Activated naive CD4-positive, alpha-beta T cell treated with anti-CD3 and anti-CD28 coated beads, Interleukin-2, amount 10 ng/mL, durations not matched to agents 7 days and 5 days (primary cell): Measurements from ENCODE around the gene PIGW.
A peak's percentile ranks its signal among the peaks of the same experiment; 100 is the strongest.

Experiments
- CTCF ChIA-PET: fragments of 350-600 bp; sonication (Branson Sonifier 250); formaldehyde crosslinking; loops from one replicate; lab custom pipeline; 2021; ENCODE audit warnings: antibody characterized with exemption; lab: Charles Lee
- DNase-seq: peaks from one replicate; pipeline ENCODE4 v3.0.0-alpha.2; 2020
- H3K27ac Mint-ChIP-seq: one replicate; pipeline ENCODE4 v1.8.0; 2021; ENCODE audit warnings: mild to moderate bottlenecking, moderate library complexity, mixed read lengths
- H3K27me3 Mint-ChIP-seq: one replicate; pipeline ENCODE4 v1.8.0; 2021; ENCODE audit warnings: mild to moderate bottlenecking, mixed read lengths
- H3K36me3 Mint-ChIP-seq: one replicate; pipeline ENCODE4 v1.8.0; 2021; ENCODE audit warnings: mixed read lengths
- H3K4me1 Mint-ChIP-seq: one replicate; pipeline ENCODE4 v1.8.0; 2021; ENCODE audit warnings: mixed read lengths
- H3K4me3 Mint-ChIP-seq: one replicate; pipeline ENCODE4 v1.8.0; 2021; ENCODE audit warnings: mild to moderate bottlenecking, moderate library complexity, mixed read lengths
- H3K9me3 Mint-ChIP-seq: one replicate; pipeline ENCODE4 v1.8.0; 2021; ENCODE audit warnings: mixed read lengths

Gene PIGW, protein sequence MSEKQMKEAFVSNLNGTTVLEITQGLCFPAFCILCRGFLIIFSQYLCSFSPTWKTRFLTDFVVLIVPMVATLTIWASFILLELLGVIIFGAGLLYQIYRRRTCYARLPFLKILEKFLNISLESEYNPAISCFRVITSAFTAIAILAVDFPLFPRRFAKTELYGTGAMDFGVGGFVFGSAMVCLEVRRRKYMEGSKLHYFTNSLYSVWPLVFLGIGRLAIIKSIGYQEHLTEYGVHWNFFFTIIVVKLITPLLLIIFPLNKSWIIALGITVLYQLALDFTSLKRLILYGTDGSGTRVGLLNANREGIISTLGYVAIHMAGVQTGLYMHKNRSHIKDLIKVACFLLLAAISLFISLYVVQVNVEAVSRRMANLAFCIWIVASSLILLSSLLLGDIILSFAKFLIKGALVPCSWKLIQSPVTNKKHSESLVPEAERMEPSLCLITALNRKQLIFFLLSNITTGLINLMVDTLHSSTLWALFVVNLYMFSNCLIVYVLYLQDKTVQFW

DNA sequence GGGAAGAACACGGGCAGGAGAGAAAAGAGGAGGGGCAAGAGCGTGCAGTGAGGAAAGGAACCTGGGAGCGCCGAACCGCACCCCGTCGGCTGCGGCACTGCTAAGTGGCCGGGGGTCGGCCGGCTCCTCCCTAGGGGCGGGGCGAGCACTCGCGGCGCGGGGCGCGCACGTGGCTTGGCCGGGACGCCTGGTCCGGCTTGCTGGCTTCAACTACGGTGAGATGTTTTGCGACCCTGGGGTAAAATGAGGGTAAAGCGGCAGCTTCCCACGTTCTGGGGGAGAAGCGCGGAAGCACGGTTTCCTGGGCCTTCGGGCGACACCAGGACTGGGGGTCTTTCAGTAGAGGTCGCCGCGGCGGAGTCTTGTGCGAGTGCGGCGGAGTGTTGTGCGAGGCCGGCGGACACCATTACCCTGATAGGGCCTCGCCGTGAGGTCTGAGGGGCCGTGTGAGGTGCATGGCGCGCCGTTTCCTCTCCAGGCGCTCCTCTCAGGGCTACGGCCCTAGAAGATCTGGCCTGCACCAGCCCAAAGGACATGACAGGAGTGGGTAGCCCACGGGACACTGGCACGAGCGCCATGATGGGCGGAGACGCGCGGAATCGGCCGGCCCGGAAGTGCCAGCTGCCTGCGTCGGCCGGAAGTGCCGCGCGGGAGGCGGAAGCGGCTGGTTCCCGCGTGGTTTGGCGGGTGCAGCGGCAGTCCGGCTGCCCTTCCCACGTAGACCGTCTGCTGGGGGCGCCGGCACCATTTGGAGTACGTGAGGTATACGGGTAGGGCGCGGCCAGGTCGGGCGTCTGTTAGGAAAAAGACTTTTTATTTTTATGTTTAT lies at the start of gene PIGW, which contains the start of gene MYO19:
Gene PIGW (plus strand): TSS at position 148 of the 829 bp plus-strand sequence. CDS start 2,115 bp downstream, outside the sequence.
Gene MYO19 (minus strand): TSS at position 29 of the 829 bp plus-strand sequence. CDS start 2,330 bp downstream, outside the sequence.
- Mint-ChIP-seq H3K4me1 (peaks cover 41% of the 10 kb centered on the region), H3K36me3 (peaks cover 35% of the 10 kb centered on the region), H3K9me3 (no peaks in the 10 kb centered on the region), H3K4me3 (peak within 1 kb of the TSS; percentile 97), H3K27me3 (no peaks in the 10 kb centered on the region), H3K27ac (peak within 1 kb of the TSS; percentile 98)
- CTCF ChIA-PET = interaction anchor here (0.8 to 1.7 kb wide), 3 partner anchors 9 to 17 kb away, joined by 3 to 5 read pairs (median 3); no protein-coding TSS in a partner anchor
- peak; percentile 91 for DNase-seq

GRCh38 chr17:36485027-36485426 lies 49.8 kb upstream of the PIGW start:
- CTCF ChIA-PET = interaction anchor here (1.0 kb wide), 1 partner anchor 516 kb away, joined by 3 read pairs; no protein-coding TSS in a partner anchor
- Mint-ChIP-seq H3K4me3 (peak overlapping the region; percentile 97), H3K4me1 (peaks cover 54% of the 10 kb centered on the region), H3K36me3 (peaks cover 11% of the 10 kb centered on the region), H3K27ac (no peak overlapping the region), H3K9me3 (no peaks in the 10 kb centered on the region), H3K27me3 (peaks cover 28% of the 10 kb centered on the region)
- no peak for DNase-seq

DNA sequence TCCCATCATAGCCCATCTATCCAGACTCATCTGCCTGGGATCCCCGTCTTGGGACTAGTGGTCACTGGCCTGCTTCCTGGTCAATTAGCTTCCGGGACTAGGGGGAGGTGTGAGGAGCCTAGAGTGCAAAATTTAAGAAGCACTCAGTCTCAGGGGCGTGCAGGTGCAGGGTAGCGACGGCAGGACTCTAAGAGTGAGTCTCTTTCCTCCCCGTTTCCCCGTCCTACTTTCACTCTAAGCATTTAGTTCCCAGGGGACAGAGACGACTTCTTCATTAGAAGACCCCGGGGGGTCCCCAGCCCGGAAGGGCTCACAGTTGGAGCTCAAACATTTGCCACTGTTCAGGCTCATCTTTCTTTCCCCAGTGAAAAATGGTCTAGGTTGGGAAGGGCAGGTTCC lies 49.0 kb upstream of the PIGW start:
- no peaks in the 10 kb centered on the region for H3K9me3 Mint-ChIP-seq
- H3K4me3 Mint-ChIP-seq = peak overlapping the region; percentile 97
- H3K4me1 Mint-ChIP-seq = peaks cover 58% of the 10 kb centered on the region
- peak overlapping the region; percentile 99 for H3K27ac Mint-ChIP-seq
- H3K27me3 Mint-ChIP-seq = peaks cover 25% of the 10 kb centered on the region
- CTCF ChIA-PET = interaction anchor here (0.5 to 1.0 kb wide), 2 partner anchors 517 to 1340 kb away, joined by 3 read pairs; no protein-coding TSS in a partner anchor
- peaks cover 15% of the 10 kb centered on the region for H3K36me3 Mint-ChIP-seq
- no peak for DNase-seq

DNA sequence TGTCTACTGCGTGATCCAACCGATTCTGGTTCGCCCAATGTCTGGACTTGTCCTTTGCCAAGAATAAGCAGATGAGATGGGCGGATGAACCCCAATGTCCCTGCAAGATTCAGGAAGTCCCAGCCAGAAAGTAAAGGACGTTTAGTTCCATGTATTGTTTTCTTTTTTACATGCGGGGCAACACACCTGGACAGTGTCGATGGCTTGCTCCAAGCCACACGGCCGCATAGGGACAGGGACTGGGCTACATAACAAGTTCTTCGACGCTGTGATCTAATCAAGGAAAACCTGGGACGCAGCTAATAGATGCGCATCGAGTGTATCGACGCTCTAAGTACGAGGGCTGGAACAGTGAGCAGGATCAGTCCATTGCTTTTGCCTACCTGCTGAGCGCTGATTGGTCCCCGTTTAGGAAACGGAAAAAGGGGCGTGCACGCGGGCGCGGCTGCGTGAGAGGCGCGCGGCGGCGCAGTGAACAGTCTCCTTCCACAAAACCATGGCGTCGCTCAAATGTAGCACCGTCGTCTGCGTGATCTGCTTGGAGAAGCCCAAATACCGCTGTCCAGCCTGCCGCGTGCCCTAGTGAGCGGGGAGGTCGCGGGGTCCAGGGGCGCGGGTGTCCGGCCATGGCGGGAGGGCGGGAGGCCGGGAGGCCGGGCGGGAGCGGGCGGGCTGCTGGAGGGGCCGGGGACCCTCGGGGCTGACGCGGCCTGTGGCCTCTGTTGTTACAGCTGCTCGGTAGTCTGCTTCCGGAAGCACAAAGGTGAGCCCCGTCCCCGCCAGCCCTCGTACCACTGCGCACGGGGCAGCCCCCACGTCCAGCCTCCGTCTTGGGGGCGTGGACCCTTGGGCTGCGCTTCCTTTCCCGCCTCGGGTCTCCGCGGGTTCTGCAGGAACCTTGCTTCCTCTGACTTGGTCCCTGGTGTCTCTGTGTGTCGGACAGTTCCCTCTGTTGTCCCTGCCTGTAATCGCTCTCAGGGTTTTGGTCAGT lies 48.3 kb upstream of the PIGW start, which contains the start of gene ZNHIT3:
Gene ZNHIT3 (plus strand): TSS at position 478 of the 991 bp plus-strand sequence. CDS start 19 bp downstream, at position 497.
- peaks cover 17% of the 10 kb centered on the region for H3K36me3 Mint-ChIP-seq
- CTCF ChIA-PET = interaction anchor here (0.5 kb wide), 1 partner anchor 1341 kb away, joined by 3 read pairs; no protein-coding TSS in a partner anchor
- peak; percentile 95 for DNase-seq
- peaks cover 20% of the 10 kb centered on the region for H3K27me3 Mint-ChIP-seq
- no peaks in the 10 kb centered on the region for H3K9me3 Mint-ChIP-seq
- peaks cover 58% of the 10 kb centered on the region for H3K4me1 Mint-ChIP-seq
- H3K4me3 Mint-ChIP-seq = peak within 1 kb of the TSS; percentile 97
- peak within 1 kb of the TSS; percentile 99 for H3K27ac Mint-ChIP-seq

GRCh38 chr17:36493956-36494355 lies 40.8 kb upstream of the PIGW start:
- CTCF ChIA-PET = no interaction called here
- H3K36me3 Mint-ChIP-seq = peaks cover 48% of the 10 kb centered on the region
- no peak overlapping the region for H3K27ac Mint-ChIP-seq
- no peaks in the 10 kb centered on the region for H3K27me3 Mint-ChIP-seq
- no peaks in the 10 kb centered on the region for H3K9me3 Mint-ChIP-seq
- no peak for DNase-seq
- no peak overlapping the region for H3K4me3 Mint-ChIP-seq
- peaks cover 13% of the 10 kb centered on the region for H3K4me1 Mint-ChIP-seq

DNA sequence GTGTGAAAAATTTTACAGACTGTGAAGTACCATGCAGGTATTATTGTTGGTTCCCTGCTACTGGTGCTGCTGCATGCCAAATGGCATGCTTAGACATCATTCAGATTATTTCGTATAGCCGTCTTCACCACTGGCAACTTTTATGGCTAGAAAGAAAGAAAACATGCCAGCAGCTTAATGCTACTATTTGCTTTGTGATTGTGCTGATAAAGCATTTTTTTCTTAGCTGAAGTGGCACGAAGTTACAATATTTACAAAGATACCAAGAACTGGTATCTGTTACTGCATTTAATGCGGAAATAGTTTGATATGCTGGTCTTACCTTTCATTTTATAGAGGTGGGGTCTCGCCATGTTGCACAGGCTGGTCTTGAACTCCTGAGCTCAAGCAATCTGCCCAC lies 40.1 kb upstream of the PIGW start:
- DNase-seq = no peak
- peaks cover 8% of the 10 kb centered on the region for H3K4me1 Mint-ChIP-seq
- CTCF ChIA-PET = interaction anchor here (0.9 to 1.2 kb wide), 2 partner anchors 12 to 15 kb away, joined by 3 to 4 read pairs; no protein-coding TSS in a partner anchor
- peaks cover 48% of the 10 kb centered on the region for H3K36me3 Mint-ChIP-seq
- no peaks in the 10 kb centered on the region for H3K27me3 Mint-ChIP-seq
- H3K27ac Mint-ChIP-seq = no peak overlapping the region
- H3K9me3 Mint-ChIP-seq = no peaks in the 10 kb centered on the region
- H3K4me3 Mint-ChIP-seq = no peak overlapping the region

DNA sequence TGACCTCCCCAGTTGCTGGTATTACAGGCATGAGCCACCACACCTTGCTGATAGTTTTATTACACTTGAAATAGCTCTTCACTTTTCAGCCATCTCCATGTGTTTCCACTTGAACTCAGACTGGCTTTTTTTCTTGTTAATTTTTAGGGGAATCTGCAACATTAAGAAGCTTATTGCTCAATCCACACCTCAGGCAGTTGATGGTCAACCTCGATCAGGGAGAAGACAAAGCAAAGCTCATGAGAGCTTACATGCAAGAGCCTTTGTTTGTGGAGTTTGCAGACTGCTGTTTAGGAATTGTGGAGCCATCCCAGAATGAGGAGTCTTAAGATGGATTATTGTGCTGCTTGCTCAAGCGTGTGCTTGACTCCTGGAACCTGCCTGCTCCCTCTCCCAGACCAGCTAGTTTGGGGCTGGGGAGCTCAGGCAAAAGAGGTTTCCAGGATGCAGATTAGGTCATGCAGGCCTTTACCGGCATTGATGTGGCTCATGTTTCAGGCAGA lies 39.7 kb upstream of the PIGW start:
- DNase-seq = no peak
- Mint-ChIP-seq H3K9me3 (no peaks in the 10 kb centered on the region), H3K27ac (no peak overlapping the region), H3K36me3 (peaks cover 44% of the 10 kb centered on the region), H3K4me3 (no peak overlapping the region), H3K4me1 (peaks cover 5% of the 10 kb centered on the region), H3K27me3 (no peaks in the 10 kb centered on the region)
- CTCF ChIA-PET = interaction anchor here (0.9 to 1.2 kb wide), 2 partner anchors 13 to 14 kb away, joined by 3 to 4 read pairs; no protein-coding TSS in a partner anchor

DNA sequence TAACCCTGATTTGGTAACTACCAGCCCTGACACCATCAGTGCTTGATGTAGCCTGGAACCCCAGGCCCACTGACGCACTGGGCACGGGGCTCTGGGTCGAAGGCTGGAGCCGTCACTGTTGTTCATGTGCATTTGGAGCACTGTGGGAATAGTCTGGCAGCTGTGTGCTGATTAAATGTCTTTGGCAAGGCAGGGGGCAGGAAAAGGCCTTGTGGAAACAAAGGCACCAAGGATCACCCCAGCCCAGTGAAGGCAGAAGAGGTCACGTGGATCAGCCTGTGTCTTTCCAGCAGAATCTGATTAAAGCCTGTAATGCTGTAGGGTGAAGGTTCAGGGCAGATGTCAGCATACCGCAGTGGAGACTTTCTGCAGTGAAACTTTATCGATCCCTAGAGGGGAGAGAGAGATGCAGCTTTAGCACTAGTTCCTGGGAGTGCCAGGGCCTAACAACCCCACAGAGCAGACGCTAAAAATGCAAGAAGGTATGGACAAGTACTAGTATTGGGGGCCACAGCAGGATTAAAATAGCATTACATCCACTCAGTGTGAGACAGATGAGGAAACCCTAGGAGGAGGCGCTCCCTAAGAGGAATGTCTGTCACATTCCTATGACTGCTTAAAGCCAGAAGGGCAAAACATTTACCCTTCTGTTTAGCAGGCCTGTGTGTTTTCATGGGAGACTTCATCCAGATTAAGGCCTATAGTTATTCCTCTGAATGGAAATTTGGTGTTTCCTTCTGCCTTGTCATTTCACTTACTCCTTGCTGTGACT lies 38.6 kb upstream of the PIGW start:
- Mint-ChIP-seq H3K4me3 (no peak overlapping the region), H3K36me3 (peaks cover 41% of the 10 kb centered on the region), H3K27ac (no peak overlapping the region), H3K4me1 (peaks cover 2% of the 10 kb centered on the region), H3K9me3 (no peaks in the 10 kb centered on the region), H3K27me3 (no peaks in the 10 kb centered on the region)
- DNase-seq = no peak
- CTCF ChIA-PET = no interaction called here

DNA sequence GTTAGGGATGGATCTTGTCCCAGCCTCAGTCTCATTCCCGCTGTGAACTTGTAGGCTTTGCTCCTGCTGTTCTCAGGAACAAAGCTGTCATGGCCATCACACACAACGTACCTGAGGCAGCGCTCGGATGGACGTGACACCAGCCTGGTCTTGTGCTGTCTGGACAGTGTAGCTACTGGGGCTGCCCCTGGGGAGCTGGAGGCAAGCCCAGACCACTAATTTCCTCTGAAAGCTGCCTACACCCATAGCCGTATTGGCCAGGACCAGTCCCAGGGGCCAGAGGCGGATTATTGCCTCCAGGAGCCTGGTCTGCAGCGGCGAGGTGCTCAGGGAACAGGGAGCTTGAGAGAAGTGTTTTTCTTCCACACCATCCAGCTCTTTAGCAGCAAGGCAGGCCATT lies 36.6 kb upstream of the PIGW start:
- CTCF ChIA-PET = no interaction called here
- no peak for DNase-seq
- H3K27ac Mint-ChIP-seq = no peak overlapping the region
- H3K4me1 Mint-ChIP-seq = no peaks in the 10 kb centered on the region
- H3K27me3 Mint-ChIP-seq = no peaks in the 10 kb centered on the region
- peaks cover 40% of the 10 kb centered on the region for H3K36me3 Mint-ChIP-seq
- no peak overlapping the region for H3K4me3 Mint-ChIP-seq
- H3K9me3 Mint-ChIP-seq = no peaks in the 10 kb centered on the region

- no peak for DNase-seq
- Mint-ChIP-seq H3K9me3 (no peaks in the 10 kb centered on the region), H3K4me1 (no peaks in the 10 kb centered on the region), H3K27ac (no peak overlapping the region), H3K4me3 (no peak overlapping the region), H3K27me3 (no peaks in the 10 kb centered on the region), H3K36me3 (peaks cover 40% of the 10 kb centered on the region)
- CTCF ChIA-PET = no interaction called here
These were observed 36.1 kb upstream of the PIGW start for GRCh38 chr17:36498560-36499300.

DNA sequence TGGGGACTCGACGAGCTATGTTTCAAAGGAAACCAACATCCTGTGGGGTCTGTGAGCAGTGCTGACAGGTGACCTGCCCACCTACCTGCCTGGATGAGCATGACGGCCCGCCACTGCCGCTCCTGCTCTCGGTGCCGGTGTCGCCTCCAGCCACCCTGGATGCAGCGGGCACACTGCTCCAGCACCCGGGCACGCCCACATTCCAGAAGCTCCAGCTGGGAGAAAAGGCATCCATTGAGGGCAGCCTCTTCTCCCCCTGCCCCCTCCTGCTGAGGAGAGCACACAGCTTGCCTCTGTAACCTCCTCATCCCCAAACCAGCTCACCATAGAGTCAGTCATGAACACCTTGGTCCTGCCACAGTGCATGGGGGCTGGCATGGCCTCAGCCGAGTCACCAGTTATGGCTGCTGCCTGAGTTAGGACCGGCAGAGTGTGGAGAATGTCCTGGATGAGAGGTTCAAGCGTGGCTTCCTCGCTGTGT lies 34.0 kb upstream of the PIGW start:
- CTCF ChIA-PET = no interaction called here
- H3K4me3 Mint-ChIP-seq = no peak overlapping the region
- H3K9me3 Mint-ChIP-seq = no peaks in the 10 kb centered on the region
- no peak overlapping the region for H3K27ac Mint-ChIP-seq
- no peaks in the 10 kb centered on the region for H3K4me1 Mint-ChIP-seq
- DNase-seq = no peak
- H3K36me3 Mint-ChIP-seq = peaks cover 35% of the 10 kb centered on the region
- H3K27me3 Mint-ChIP-seq = no peaks in the 10 kb centered on the region

DNA sequence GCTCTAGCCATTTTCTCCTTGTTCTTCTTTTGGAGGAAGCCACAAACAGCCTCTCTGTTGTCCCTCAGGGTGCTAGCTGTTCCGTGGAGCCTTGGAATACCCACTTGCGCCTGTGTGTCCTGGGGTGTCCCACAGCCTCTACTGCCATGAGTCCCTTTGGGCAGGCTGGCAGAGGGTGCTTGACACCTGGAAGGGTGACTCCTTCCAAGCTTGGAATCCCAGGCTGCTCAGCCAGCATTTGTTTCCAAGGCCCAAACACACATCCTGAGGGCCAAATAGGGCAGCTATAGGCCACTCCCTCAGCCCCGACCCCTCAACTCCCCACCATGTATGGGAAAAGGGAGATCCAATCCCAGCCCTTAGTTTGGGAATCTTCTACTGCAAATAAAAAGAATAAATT lies 33.4 kb upstream of the PIGW start:
- H3K27ac Mint-ChIP-seq = no peak overlapping the region
- H3K4me3 Mint-ChIP-seq = no peak overlapping the region
- H3K9me3 Mint-ChIP-seq = no peaks in the 10 kb centered on the region
- H3K36me3 Mint-ChIP-seq = peaks cover 33% of the 10 kb centered on the region
- H3K4me1 Mint-ChIP-seq = no peaks in the 10 kb centered on the region
- CTCF ChIA-PET = no interaction called here
- no peak for DNase-seq
- no peaks in the 10 kb centered on the region for H3K27me3 Mint-ChIP-seq
